ENCODE results near the gene TMEM176B. TPM values are rescaled to one million over a fixed set of nuclear protein-coding genes. Genes with fewer than 3 reads are reported as not detected.

TMEM176B gene
- total RNA-seq, 2 donors from 2014 or later = 173 to 355 TPM

Other genes starting within 250 kb of the TMEM176B start
- gene GIMAP4, start 233.0 kb downstream of the TMEM176B start, total RNA-seq = 10 to 100 TPM in 1 of 2 donors, 1 to 10 TPM in 1; 8.4 to 16.2 TPM
- gene GIMAP6, start 168.0 kb downstream of the TMEM176B start, total RNA-seq = 1 to 10 TPM; 6.4 to 8.5 TPM
- 1 to 10 TPM; 6.8 TPM for gene GIMAP2, start 114.7 kb downstream of the TMEM176B start, total RNA-seq
- 1 to 10 TPM; 1.1 to 2.4 TPM for gene GIMAP1, start 83.8 kb downstream of the TMEM176B start, total RNA-seq
- 1 to 10 TPM; 4.9 to 6.6 TPM for gene GIMAP5, start 62.9 kb downstream of the TMEM176B start, total RNA-seq
- 100 to 1,000 TPM; 118 to 275 TPM for gene TMEM176A, start 405 bp upstream of the TMEM176B start, total RNA-seq
- gene AOC1, start 52.2 kb upstream of the TMEM176B start, total RNA-seq = 100 to 1,000 TPM; 566 to 682 TPM
- 10 to 100 TPM in 1 of 2 donors, under 1 TPM in 1; 0.92 to 10.4 TPM for gene KCNH2, start 178.0 kb upstream of the TMEM176B start, total RNA-seq
- gene NOS3, start 190.7 kb upstream of the TMEM176B start, total RNA-seq = 1 to 10 TPM; 2.7 to 5.4 TPM
- under 1 TPM in 1 of 2 donors, not detected in 1; 0.22 TPM for gene ATG9B, start 224.1 kb upstream of the TMEM176B start, total RNA-seq
- 10 to 100 TPM; 25.3 to 40.0 TPM for gene ABCB8, start 228.1 kb upstream of the TMEM176B start, total RNA-seq
- 1 to 10 TPM; 1.4 to 2.3 TPM for gene ASIC3, start 248.2 kb upstream of the TMEM176B start, total RNA-seq

Measured in left colon (tissue), 2 donors.